Stimulated activated CD8-positive, alpha-beta memory T cell treated with anti-CD3 and anti-CD28 coated beads, Interleukin-2, amount 100 ng/mL, for 48 hours (primary cell): ENCODE results near the gene ZNF780B.
"Not testable (repeated sequence)": the region's sequence is repeated elsewhere in the genome, so short reads cannot be mapped to it uniquely, and the experiment has no call there.

Source experiments
- DNase-seq, 2 donors: peaks; one replicate each; pipeline ENCODE4 v3.0.0-alpha.2; 2020; ENCODE audit warnings: low read depth in 2 of 2

Gene ZNF780B

GRCh38 chr19:40055832-40056504, at the start of gene ZNF780B:
Gene ZNF780B (minus strand): TSS chr19:40056231. CDS start chr19:40050332, 5,899 bp downstream.
- DNase-seq = peak; percentile 49 to 59

DNA sequence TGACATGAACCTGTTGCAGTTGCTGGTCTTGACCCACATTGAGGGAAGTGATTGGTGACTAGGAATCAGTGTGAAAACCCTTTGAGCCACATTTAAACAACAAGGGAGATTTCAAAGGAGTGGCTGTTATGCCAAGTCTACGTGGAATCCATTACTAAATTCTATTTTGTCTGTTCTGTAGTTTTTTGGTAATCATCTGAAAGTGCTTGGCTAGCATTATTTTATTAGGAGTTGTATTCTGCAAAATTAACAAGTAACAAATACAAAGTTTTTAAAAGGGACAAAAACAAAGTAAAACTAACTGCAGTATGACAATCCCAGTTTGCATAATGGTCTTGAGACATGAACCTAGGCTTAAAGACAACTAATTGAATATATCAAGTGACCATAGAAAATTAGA, 48.7 kb upstream of the ZNF780B start:
- DNase-seq = no peak

DNA sequence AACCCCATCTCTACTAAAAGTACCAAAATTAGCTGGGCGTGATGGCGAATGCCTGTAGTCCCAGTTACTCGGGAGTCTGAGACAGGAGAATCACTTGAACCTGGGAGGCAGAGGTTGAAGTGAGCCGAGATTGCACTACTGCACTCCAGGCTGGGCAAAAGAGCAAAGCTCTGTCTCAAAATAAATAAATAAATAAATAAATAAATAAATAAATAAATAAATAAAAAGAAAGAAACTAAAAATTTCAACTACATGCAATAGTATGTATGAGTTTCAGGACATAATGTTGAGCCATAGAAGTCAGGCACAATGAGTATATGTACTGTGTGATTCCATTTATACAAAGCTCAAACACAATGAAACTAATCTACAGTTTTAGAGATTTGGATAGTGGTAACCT, 47.6 kb upstream of the ZNF780B start:
- no peak for DNase-seq

DNA sequence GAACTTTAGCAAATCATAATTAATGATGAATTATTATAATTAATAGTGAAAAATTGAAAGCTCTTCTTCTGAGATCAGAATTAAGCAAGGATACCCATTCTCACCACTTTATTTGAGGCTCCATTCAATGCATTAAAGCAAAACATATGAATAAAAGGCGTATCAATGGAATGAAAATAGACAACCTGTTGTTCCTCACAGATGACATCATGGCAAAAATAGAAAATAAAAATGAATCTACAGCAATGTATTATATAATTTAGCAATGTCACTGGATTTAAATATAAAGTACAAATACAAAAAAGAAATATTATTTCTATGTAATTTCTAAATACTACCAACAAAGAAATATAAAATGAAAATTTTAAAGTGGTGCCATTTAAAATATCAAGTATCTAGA, 45.8 kb upstream of the ZNF780B start:
- DNase-seq = no peak

- DNase-seq = no peak
Measured at GRCh38 chr19:40093416-40093815, 37.4 kb upstream of the ZNF780B start.

DNA sequence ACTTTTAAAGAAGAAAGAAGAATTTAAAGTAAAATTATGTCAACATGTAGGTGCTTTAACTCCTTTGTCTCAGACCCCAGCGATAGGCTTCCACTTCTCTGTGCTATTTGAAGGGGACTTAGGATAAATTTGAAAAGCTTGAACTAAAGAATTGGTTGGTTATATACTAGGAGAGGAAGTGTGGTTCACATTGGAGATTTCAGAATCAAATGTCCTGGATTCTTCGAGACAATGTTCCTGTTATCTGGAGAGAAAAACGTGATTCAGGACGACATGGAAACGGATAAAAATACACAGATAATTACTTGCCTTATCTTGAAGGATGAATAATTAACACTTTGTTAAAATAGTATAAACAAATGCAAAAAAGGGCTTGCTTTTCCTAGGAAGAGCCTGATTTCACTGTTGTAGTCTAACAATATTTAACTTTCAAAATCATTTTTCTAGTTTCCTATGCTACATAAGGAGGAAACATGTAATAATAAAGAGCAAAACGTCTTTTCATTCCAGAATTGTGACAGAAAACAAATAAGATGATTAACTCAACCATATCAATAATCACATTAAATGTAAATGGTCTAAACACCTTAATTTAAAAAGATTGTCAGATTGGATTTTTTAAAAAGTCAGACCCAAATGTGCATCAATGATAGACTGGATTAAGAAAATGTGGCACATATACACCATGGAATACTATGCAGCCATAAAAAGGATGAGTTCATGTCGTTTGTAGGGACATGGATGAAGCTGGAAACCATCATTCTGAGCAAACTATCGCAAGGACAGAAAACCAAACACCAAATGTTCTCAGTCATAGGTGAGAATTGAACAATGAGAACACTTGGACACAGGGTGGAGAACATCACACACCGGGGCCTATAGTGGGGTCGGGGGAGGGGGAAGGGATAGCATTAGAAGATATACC, 35.4 kb upstream of the ZNF780B start:
- DNase-seq = no peak

- peak; percentile 61 to 67 for DNase-seq
Measured at GRCh38 chr19:40090241-40091204, 34.5 kb upstream of the ZNF780B start, which contains the start of gene ZNF780A. Gene ZNF780A (minus strand): TSS chr19:40090943. CDS start chr19:40084753, 6,190 bp downstream.

- no peak for DNase-seq
Measured at GRCh38 chr19:40089462-40089861, 33.4 kb upstream of the ZNF780B start.

GRCh38 chr19:40088299-40089047, 32.4 kb upstream of the ZNF780B start:
- no peak for DNase-seq

DNA sequence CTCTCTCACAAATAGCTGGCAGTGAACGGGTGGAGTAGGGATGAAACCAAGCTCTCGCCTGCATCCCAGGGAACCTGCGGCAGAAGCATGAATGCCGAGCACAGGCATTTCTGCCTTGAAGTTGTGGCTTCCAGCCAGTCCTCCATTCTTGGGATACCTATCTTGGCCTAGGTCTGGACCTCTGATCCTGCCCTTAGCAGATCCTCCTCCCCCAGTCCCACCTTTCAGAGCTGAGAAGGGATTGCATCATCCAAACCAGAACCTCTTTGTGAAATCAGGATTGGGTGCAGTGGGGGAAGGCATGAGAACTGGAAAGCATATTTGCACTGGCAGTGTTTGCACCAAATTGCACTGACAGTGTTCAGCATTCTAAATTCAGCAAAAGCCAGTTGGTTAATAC, 28.9 kb upstream of the ZNF780B start:
- no peak for DNase-seq

GRCh38 chr19:40081411-40081810, 25.4 kb upstream of the ZNF780B start:
- DNase-seq = no peak

GRCh38 chr19:40080289-40080688, 24.3 kb upstream of the ZNF780B start:
- DNase-seq = no peak

GRCh38 chr19:40078377-40078776, 22.3 kb upstream of the ZNF780B start:
- DNase-seq = no peak

DNA sequence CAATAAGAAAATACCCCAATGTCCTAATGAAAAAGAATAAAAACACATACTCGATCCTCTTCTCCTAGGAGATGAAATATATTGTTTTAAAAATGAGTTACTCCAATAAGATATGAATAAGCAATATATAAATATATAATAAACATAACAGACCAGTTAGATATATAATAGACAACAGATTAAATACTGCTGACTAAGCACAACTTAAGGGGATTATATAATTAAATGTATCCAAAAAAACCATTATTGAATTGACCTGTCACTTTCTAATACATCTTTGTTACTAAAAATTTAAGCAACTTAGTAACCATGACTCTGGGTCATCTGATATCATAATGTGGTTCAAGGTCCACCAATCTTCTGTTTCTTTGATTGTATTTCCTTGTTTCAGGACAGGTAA, 14.0 kb upstream of the ZNF780B start:
- no peak for DNase-seq

DNA sequence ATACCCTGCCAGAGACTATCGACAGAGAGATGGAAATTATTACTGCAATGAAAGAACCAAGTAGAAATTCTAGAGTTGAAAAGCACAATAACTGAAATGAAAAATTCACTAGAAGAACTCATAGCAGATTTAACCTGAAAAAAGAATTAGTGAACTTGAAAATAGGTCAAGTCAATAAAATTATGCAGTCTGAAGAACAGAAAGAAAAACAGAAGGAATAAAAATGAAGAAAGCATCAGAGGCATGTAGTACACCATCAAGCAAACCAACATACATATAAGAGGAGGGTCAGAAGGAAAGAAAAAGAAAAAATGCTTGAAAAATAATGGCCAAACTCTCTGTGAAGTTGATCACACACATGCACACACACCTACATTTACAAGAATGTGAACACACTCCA, 3.6 kb upstream of the ZNF780B start:
- DNase-seq = no peak

- no peak for DNase-seq
Measured at GRCh38 chr19:40057166-40057565, 1.1 kb upstream of the ZNF780B start.

DNA sequence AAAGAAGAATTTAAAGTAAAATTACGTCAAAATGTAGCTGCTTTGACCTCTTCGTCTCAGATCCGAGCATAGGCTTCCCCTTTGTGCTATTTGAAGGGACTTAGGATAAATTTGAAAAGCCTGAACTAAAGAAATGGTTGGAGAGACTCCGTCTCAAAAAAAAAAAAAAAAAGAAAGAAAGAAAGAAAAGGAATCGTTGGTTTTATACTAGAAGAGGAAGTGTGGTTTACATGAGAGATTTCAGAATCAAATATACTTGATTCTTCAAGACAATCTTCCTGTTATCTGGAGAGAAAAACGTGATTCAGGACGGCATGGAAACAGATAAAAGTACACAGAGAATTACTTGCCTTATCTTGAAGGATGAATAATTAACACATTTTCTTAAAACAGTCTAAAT, 474 bp upstream of the ZNF780B start:
- DNase-seq = no peak

GRCh38 chr19:40055049-40055448, 982 bp downstream of the ZNF780B start:
- DNase-seq = no peak

DNA sequence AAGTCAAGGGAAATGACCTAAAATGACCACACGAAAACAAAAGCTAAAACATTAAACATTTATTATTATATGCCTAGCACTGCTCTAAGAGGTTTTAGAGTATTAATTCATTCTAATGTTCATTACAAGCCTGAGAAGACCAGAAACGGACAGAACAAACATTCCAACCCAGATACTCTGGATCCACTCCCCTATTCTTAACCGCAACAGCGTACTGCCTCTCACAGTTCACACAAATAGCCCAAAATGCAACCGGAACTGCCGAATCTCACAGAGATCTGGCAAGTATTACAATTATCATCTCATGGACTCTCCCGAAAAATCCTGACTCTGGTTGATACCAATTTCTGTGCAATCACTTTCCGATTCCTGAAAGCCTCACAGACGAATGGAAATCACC, 1.4 kb downstream of the ZNF780B start:
- no peak for DNase-seq

GRCh38 chr19:40053491-40053890, 2.5 kb downstream of the ZNF780B start:
- no peak for DNase-seq

GRCh38 chr19:40041718-40042117, 14.3 kb downstream of the ZNF780B start:
- DNase-seq = not testable (repeated sequence)
